Nephron (organoid): Measurements from ENCODE around the gene SURF4.
"Not testable (repeated sequence)": the region's sequence is repeated elsewhere in the genome, so short reads cannot be mapped to it uniquely, and the experiment has no call there.

ENCODE experiments used
- H3K27ac Mint-ChIP-seq, 3 experiments: 2 replicates each; pipeline ENCODE4 v1.8.0; 2020; ENCODE audit warnings: mixed read lengths in 3 of 3, mild to moderate bottlenecking in 2 of 3, moderate library complexity in 1 of 3
- H3K27me3 Mint-ChIP-seq: 2 replicates; pipeline ENCODE4 v1.8.0; 2021; ENCODE audit warnings: low read depth, mild to moderate bottlenecking, moderate library complexity, mixed read lengths
- H3K36me3 Mint-ChIP-seq: 2 replicates; pipeline ENCODE4 v1.8.0; 2020; ENCODE audit warnings: low read depth, mixed read lengths
- H3K4me1 Mint-ChIP-seq: 2 replicates; pipeline ENCODE4 v1.8.0; 2020; ENCODE audit warnings: mixed read lengths
- H3K4me3 Mint-ChIP-seq, 3 experiments: 2 replicates each; pipeline ENCODE4 v1.8.0; 2020; ENCODE audit warnings: mild to moderate bottlenecking in 3 of 3, mixed read lengths in 3 of 3, moderate library complexity in 2 of 3
- H3K9me3 Mint-ChIP-seq: 2 replicates; pipeline ENCODE4 v1.8.0; 2020; ENCODE audit warnings: mixed read lengths
- CTCF ChIP-seq, 3 experiments: fragments of 200-600 bp; sonication (generic); IDR thresholded peaks; one replicate each; pipeline ENCODE4 v1.5.0; 2021; ENCODE audit warnings: antibody characterized with exemption in 3 of 3; ENCODE audit not compliant: unreplicated experiment in 3 of 3

The SURF4 gene

GRCh38 chr9:133329306-133330156 lies 46.3 kb downstream of the SURF4 start:
- H3K27me3 Mint-ChIP-seq, H3K4me3 Mint-ChIP-seq, H3K27ac Mint-ChIP-seq, H3K4me1 Mint-ChIP-seq, H3K9me3 Mint-ChIP-seq: not testable (repeated sequence)
- TF ChIP-seq CTCF (IDR thresholded peaks at IDR 0.05; ENCODE audit: unreplicated experiment in 3 of 3) = peak; percentile 47 to 64 (median 56)
- peaks cover 58% of the 10 kb centered on the region for H3K36me3 Mint-ChIP-seq

- H3K9me3 Mint-ChIP-seq = peaks cover 10% of the 10 kb centered on the region
Observed at GRCh38 chr9:133327834-133328484, 47.9 kb downstream of the SURF4 start.

GRCh38 chr9:133327021-133327420 lies 48.8 kb downstream of the SURF4 start:
- peaks cover 10% of the 10 kb centered on the region for H3K9me3 Mint-ChIP-seq
- not testable (repeated sequence) for H3K4me3 Mint-ChIP-seq, H3K4me1 Mint-ChIP-seq, H3K27ac Mint-ChIP-seq, H3K27me3 Mint-ChIP-seq
- H3K36me3 Mint-ChIP-seq = peaks cover 42% of the 10 kb centered on the region

More at GRCh38 chr9:133327834-133328484, 47.9 kb downstream of the SURF4 start:
- Mint-ChIP-seq H3K4me1 (no peaks in the 10 kb centered on the region), H3K36me3 (peaks cover 52% of the 10 kb centered on the region), H3K4me3 (no peak overlapping the region), H3K27ac (no peak overlapping the region), H3K27me3 (peaks cover 5% of the 10 kb centered on the region)
- TF ChIP-seq CTCF (IDR thresholded peaks at IDR 0.05; ENCODE audit: unreplicated experiment in 3 of 3) = no peak

- no peak overlapping the region for H3K4me3 Mint-ChIP-seq
- peaks cover 9% of the 10 kb centered on the region for H3K27me3 Mint-ChIP-seq
- peaks cover 23% of the 10 kb centered on the region for H3K36me3 Mint-ChIP-seq
- peaks cover 10% of the 10 kb centered on the region for H3K9me3 Mint-ChIP-seq
- H3K4me1 Mint-ChIP-seq = no peaks in the 10 kb centered on the region
- no peak overlapping the region for H3K27ac Mint-ChIP-seq
- no peak for TF ChIP-seq CTCF (IDR thresholded peaks at IDR 0.05; ENCODE audit: unreplicated experiment in 3 of 3)
Observed at GRCh38 chr9:133323991-133324703, 51.7 kb downstream of the SURF4 start.

GRCh38 chr9:133323211-133323610 lies 52.6 kb downstream of the SURF4 start:
- H3K4me1 Mint-ChIP-seq = no peaks in the 10 kb centered on the region
- peaks cover 14% of the 10 kb centered on the region for H3K36me3 Mint-ChIP-seq
- no peak overlapping the region for H3K27ac Mint-ChIP-seq
- peaks cover 10% of the 10 kb centered on the region for H3K27me3 Mint-ChIP-seq
- no peak for TF ChIP-seq CTCF (IDR thresholded peaks at IDR 0.05; ENCODE audit: unreplicated experiment in 3 of 3)
- peaks cover 10% of the 10 kb centered on the region for H3K9me3 Mint-ChIP-seq
- no peak overlapping the region for H3K4me3 Mint-ChIP-seq

- Mint-ChIP-seq H3K27ac (no peak overlapping the region), H3K36me3 (peaks cover 12% of the 10 kb centered on the region), H3K27me3 (peaks cover 10% of the 10 kb centered on the region), H3K9me3 (peaks cover 10% of the 10 kb centered on the region), H3K4me3 (no peak overlapping the region), H3K4me1 (no peaks in the 10 kb centered on the region)
- no peak for TF ChIP-seq CTCF (IDR thresholded peaks at IDR 0.05; ENCODE audit: unreplicated experiment in 3 of 3)
Observed at GRCh38 chr9:133322701-133323100, 53.2 kb downstream of the SURF4 start.
